Gastrocnemius medialis (tissue), 4 donors: ENCODE results near the gene FOXC2.

Experiments used
- CTCF ChIP-seq, 5 experiments: fragments of 450-650 bp in 3 of 5; fragments of 200-600 bp in 2 of 5; sonication (generic) in 2 of 5; IDR thresholded peaks in 4 of 5; conservative IDR thresholded peaks in 1 of 5; 1 replicate in 4 of 5; 2 replicates in 1 of 5; pipeline ENCODE4 v1.5.1; 2016 to 2019; ENCODE audit warnings: antibody characterized with exemption in 5 of 5, mild to moderate bottlenecking in 3 of 5, moderate library complexity in 3 of 5
- POLR2A ChIP-seq, 2 donors: fragments of 450-650 bp; IDR thresholded peaks; one replicate each; pipeline ENCODE4 v1.6.1; 2017; ENCODE audit warnings: antibody characterized with exemption in 2 of 2, mild to moderate bottlenecking in 2 of 2, moderate library complexity in 2 of 2

GRCh38 chr16:86542756-86543750 is 23.6 kb upstream of the FOXC2 start:
- TF ChIP-seq CTCF (IDR thresholded peaks at IDR 0.05 in 4 of 5, conservative IDR thresholded peaks at IDR 0.05 in 1 of 5) (no peak), POLR2A (IDR thresholded peaks at IDR 0.05) (no peak)
